GM19025 (cell line): ENCODE data around the gene RAB37.

Experiments
- ATAC-seq: cut with Tn5 transposase; IDR thresholded peaks from one replicate; pipeline ENCODE4 v1.9.1; 2021; ENCODE audit warnings: mild to moderate bottlenecking, low read depth, moderate library complexity; ENCODE audit not compliant: unreplicated experiment

Gene RAB37

DNA sequence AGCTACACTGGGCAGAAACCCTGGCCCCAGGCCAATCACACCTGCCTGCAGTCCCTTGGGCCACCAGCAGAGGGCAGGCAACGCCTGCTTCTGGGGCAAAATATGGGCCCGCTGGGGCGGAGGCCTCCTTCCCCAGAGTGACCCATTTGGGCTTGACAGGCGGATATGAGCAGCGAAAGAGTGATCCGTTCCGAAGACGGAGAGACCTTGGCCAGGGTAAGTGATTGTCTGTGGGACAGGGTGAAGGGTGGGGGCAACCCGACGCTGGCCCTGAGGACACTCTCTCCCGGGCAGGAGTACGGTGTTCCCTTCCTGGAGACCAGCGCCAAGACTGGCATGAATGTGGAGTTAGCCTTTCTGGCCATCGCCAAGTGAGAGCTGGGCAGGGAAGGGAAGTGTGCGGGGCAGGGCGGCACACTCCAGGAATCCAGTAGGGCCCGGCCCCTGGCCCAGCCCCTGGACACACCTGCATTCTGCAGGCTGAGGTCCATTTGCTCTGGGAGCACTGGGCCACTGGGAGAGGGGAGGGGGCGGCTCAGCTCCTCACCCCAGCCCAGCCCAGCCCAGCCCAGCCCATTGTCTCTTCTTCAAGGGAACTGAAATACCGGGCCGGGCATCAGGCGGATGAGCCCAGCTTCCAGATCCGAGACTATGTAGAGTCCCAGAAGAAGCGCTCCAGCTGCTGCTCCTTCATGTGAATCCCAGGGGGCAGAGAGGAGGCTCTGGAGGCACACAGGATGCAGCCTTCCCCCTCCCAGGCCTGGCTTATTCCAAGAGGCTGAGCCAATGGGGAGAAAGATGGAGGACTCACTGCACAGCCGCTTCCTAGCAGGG lies 7.9 kb downstream of the RAB37 start:
- ATAC-seq = no peak

- no peak for ATAC-seq
These were observed 8.6 kb downstream of the RAB37 start for GRCh38 chr17:74745548-74746177.

DNA sequence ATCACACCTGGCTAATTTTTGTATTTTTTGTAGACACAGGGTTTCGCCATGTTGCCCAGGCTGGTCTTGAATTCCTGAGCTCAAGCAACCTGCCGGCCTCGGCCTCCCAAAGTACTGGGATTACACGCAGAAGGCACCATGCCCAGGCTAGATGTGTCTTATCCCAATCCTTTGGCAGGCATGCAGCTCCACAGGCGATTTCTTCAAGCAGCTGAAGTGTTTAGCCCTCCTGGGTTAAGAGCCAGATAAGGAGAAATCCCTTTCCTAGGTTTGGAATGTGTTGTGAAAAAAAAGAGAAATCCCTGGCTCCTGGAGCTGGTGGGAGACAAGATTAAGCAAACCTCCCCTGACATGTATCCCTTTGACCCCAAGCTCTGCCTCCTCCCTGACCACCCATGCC lies 9.3 kb downstream of the RAB37 start:
- ATAC-seq = no peak

- ATAC-seq = no peak
These were observed 9.9 kb downstream of the RAB37 start for GRCh38 chr17:74746922-74747321.

- ATAC-seq = no peak
These were observed 11.1 kb downstream of the RAB37 start for GRCh38 chr17:74748279-74748528.

DNA sequence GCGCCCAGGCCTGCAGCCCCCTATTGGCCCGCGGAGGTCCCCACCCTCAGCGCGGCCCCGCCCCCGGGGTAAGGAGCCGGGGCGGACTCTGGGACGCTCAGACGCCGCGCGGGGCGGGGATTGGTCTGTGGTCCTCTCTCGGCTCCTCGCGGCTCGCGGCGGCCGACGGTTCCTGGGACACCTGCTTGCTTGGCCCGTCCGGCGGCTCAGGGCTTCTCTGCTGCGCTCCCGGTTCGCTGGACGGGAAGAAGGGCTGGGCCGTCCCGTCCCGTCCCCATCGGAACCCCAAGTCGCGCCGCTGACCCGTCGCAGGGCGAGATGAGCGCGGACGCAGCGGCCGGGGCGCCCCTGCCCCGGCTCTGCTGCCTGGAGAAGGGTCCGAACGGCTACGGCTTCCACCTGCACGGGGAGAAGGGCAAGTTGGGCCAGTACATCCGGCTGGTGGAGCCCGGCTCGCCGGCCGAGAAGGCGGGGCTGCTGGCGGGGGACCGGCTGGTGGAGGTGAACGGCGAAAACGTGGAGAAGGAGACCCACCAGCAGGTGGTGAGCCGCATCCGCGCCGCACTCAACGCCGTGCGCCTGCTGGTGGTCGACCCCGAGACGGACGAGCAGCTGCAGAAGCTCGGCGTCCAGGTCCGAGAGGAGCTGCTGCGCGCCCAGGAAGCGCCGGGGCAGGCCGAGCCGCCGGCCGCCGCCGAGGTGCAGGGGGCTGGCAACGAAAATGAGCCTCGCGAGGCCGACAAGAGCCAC lies 11.6 kb downstream of the RAB37 start, which contains the start of gene NHERF1:
TSS of gene NHERF1 (plus strand) at position 100 of the 750 bp plus-strand sequence. CDS start at position 319, 219 bp downstream.
- ATAC-seq = peak; percentile 91

GRCh38 chr17:74749279-74750038 lies 12.4 kb downstream of the RAB37 start:
- no peak for ATAC-seq

GRCh38 chr17:74750039-74750326 lies 12.9 kb downstream of the RAB37 start:
- no peak for ATAC-seq

DNA sequence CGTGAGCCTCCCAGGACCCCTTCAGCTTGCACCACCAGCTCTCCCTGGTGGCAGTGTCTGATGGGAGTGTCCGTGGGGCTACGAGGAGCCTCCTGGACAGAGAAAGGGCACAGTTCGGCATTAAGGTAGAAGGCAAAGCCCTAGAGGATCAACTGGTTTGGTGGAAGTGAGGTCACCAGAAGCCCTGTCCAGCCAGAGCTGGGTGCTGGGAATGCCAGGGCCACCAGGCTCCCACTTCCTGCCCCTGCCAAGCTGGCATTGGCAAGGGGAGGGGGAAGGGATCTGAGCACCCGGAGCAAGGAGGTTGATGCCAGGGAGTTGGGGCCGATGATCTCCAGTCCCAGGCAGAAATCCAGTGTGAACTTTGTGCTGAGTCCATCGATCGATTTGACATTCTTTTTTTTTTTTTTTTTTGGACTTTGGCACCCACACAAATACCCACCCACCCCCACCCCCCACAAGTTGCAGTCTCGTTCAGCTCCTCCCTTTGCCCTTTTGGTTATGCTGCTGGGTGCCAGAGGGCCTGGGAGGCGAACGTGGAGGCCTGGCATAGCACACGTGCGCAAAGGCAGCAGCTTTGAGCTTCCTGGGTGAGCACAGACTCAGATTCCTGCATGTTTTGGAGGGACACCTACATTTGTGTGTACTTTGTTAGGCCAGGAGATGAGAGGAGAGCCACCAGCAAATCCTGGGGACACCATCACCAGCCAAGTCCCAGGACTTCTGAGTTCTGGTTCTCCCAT lies 13.4 kb downstream of the RAB37 start:
- no peak for ATAC-seq

DNA sequence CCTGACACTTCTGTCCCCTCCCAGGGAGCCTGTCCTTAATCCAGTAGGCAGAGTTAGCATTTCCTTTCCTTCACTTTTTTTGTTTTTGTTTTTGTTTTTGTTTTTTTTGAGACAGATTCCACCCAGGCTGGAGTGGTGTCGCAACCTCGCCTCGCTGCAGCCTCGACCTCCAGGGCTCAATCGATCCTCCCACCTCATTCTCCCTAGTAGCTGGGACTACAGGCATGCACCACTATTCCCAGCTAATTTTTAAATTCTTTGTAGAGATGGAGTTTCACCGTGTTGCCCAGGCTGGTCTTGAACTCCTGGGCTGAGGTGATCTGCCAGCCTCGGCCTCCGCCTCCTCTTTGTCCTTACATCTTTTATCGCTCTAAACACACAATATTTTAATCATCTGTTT lies 15.4 kb downstream of the RAB37 start:
- ATAC-seq = no peak

- no peak for ATAC-seq
These were observed 15.9 kb downstream of the RAB37 start for GRCh38 chr17:74752822-74753401.

DNA sequence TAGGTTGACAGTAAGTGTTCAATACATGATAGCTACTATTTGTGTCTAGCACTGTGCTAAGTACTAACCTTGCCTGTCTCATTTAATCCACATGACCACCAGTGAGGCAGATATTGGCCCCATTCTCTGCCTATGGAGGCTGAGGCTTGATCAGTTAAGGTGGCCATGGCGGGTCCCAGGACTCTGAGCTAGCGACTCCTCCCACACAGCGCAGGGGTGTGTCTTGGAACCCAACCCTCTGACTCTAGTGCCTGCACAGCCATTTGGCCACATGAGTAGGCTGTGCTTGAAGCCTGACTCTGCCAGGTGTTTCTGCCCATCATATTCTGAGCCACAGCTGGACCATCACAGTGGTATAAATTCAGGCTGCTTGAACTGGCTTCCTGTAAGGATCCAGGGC lies 17.8 kb downstream of the RAB37 start:
- no peak for ATAC-seq

DNA sequence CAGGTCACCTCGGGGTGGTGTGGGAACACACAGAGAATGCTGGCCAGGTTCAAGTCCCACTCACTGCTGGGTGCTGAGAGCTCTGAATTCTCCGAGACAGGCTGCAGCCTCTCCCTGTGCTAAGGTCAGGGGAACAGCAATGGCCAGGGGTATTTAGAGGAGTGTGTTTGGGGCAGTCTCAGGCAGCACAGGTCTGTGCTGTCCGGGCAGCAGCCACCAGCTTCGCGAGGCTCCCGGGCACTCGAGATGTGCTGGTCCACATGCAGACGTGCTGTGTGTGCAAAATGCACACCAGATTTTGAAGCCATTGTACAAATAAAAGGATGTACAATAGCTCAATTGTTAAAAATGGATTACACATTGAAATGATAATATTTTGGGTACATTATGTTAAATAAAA lies 18.5 kb downstream of the RAB37 start:
- no peak for ATAC-seq

DNA sequence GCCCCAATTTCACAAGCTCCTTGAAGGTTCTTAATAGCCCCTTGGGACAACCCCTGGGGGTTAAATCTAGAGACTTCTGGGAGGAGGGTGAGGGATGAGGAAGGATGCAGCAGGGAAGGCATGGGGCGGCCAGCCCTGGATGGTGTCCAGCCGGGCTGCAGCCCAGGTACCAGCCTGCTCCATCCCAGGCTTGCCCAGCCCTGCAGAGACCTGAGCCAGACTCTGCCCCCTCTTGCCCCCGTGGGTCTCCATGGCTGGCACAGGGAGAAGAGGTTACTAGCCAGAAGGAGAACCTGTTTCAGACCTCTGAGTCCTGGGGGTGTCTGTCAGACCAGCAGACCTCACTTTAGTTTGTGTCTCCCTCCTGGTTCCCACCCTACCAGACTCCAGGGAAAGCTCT lies 19.8 kb downstream of the RAB37 start:
- ATAC-seq = no peak

DNA sequence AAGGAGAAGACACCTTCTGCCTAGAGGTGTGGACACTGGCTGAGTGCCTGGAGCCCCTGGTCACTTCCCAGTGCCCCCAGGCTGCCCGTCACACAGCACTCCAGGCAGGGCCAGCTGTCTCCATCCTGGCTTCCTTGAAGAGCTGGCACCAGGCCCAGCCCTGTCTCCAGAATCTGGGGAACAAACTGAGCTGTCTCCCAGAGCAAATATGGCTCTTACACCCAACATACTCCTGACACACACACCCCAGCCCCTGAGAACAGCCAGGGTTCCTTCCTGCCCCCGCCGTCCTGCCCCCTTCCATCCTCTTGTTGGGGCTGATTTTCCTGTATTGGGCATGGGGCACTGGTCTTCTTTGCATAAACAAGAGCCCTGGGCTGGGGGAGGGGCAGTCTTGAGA lies 20.4 kb downstream of the RAB37 start:
- ATAC-seq = no peak

- ATAC-seq = no peak
These were observed 21.1 kb downstream of the RAB37 start for GRCh38 chr17:74757931-74758847.

DNA sequence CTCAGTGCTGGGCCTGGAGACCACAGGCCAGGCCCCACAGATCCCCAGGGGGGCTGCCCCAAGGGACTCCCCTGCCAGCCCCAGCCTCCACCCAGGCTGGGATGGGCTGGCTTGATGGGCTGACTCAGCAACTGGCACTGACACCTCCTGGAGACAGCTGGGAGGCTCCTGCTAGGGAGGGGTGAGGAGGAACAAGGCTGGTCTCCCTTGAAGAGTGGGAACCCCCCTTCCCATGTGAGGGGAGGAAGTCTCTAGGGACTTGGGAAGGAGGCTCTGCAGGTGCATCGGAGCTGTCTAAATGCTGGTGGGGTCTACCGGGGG lies 21.8 kb downstream of the RAB37 start:
- ATAC-seq = no peak

GRCh38 chr17:74759243-74759801 lies 22.3 kb downstream of the RAB37 start:
- peak; percentile 85 for ATAC-seq

GRCh38 chr17:74759941-74760340 lies 22.9 kb downstream of the RAB37 start:
- ATAC-seq = no peak
